Measurements from ENCODE around the gene LURAP1L.

GRCh38 chr9:12813533-12813932 is 38.7 kb downstream of the LURAP1L start:
- no peak for TF ChIP-seq CTCF (conservative IDR thresholded peaks at IDR 0.05; ENCODE audit: low read length)
- TF ChIP-seq EZH2phosphoT487 (IDR thresholded peaks at IDR 0.05; ENCODE audit: borderline replicate concordance, low read depth, low read length): no peak

Measured in OCI-LY7 (cell line).